NCI-H510A treated with DMSO at 0.1 percent for 48 hours (cell line): Measurements from ENCODE around the gene RPL3.

Experiments
- DNase-seq: peaks from one replicate; lab custom pipeline; 2025; lab: John Stamatoyannopoulos, UW

The RPL3 gene

DNA sequence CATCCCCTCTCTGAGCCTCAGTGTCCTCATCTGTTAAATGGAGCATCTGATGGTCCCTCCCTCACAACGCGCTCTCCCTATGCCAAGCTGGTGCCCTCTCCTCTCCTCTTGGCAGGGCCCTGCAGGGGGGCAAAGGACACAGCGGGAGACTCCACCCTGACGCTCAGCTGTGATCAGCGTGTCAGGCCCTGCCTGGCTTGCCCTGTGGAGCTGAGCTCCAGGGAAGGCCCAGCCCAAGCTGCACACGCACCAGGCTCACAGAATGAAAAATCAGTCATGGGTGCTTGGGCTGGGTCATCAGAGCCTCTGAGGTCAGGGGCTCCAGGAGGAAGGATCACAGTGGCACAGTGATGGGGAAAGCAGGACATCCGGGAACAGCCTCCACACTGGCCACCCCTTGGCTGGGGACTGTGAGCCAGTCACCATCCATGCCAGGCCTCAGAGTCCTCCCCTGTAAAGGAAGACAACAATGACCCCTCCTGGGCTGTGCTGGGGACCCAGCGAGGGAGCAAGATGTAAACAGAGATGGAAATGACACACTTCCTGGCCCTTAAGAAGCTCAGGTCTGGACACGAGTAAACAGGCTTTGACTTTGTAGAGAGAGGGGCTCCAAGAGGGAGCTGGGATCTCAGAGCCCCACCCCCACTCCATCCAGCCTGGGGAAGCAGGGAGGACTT, 36.6 kb downstream of the RPL3 start:
- no peak for DNase-seq

DNA sequence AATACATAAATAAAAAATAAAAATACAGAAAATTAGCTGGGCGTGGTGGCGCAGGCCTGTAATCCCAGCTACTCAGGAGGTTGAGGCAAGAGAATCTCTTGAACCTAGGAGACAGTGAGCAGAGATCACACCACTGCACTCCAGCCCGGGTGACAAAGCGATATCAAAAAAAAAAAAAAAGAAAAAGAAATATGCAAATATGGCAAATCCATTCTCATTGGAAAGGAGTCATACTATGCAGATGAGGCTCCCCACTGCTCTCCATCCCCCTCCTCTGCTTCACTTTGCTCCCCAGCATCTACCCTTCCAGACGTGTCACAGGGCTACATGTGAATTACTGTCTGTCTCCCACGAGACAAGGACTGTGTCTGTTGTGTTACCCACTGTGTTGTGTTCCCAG, 38.3 kb downstream of the RPL3 start:
- no peak for DNase-seq

DNA sequence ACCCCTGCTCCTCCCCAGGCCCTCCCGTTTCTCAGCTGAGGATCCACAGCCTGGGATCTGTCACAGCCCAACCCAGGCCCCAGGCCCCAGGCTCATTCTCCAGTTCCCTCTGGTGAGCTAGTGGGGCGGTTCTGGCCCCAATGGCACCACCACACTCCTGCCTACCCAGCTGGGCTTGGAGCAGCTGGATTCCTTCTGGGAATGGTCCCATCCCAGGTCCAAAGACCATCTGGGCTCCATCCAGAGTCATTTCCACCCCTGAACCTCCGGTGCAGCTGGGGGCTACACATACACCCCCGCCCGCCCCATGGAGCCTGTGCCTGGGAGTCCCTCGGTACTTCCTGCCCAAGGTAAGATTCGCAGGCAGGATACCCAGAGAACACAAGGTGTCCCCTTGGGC, 39.2 kb downstream of the RPL3 start:
- DNase-seq, result no peak

DNA sequence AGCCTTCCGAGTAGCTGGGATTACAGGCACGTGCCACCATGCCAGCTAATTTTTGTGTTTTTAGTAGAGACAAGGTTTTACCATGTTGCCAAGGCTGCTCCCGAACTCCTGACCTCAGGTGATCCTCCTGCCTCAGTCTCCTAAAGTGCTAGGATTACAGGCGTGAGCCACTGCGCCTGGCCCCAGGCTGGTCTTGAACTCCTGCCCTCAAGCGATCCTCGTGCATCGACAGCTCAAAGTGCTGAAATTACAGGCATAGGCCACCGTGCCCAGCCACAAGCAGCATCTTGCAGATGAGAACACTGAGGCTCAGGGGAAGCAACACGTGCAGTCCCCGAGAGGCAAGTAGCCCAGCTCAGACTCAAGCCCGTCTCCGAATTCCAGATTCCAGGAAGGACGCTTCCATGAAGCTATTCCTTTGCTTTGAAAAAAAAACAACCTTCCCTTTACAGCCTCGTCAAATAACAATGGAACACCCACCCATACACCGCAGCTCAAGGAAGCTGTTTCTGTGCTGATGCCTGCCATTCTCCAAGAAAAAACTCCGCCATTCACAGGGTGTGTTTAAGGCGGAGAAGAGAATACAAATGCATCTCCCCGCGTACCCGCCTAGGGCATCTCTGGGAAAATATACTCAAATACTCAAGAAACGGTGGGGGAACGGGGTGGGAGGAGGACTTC, 40.1 kb downstream of the RPL3 start:
- no peak for DNase-seq

DNA sequence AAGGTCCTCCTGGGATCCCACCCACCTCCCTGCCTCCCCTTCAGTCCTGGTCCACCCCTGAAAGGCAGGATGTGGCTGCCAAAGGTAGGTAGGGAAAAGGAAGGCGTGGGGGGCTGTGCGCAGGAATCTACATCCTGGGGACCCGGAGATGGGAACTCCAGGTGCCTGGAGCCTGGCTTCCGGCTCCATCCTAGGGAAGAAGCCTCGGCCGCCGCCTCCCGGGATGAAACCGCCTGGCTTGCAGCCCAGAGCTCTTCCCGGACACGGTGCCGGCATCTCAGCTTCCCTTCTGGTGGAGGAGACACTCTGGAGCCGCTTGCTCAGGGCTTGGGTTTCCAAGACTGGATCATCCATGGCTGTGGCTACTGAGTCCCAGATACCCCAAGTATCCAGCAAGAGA, 41.4 kb downstream of the RPL3 start:
- no peak for DNase-seq

DNA sequence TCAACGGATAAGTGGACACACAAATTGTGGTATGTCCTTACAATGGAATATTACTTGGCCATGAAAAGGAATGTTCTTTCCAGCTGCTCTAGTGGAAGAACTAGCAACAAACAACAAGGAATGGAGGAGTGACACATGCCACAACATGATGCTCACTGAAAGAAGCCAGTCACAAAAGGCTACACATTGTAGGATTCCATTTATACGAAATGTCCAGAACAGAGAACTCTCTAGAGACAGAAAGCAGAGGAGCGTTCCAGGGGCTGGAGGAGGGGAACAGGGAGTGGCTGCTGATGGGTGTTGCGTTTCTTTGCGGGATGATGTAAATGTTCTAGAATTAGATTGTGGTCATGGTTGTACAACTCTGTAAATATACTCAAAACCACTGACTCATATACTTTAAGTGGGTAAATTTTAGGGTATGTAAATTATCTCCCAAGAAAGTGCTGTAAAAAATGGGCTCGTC, 42.2 kb downstream of the RPL3 start:
- DNase-seq, result no peak

DNA sequence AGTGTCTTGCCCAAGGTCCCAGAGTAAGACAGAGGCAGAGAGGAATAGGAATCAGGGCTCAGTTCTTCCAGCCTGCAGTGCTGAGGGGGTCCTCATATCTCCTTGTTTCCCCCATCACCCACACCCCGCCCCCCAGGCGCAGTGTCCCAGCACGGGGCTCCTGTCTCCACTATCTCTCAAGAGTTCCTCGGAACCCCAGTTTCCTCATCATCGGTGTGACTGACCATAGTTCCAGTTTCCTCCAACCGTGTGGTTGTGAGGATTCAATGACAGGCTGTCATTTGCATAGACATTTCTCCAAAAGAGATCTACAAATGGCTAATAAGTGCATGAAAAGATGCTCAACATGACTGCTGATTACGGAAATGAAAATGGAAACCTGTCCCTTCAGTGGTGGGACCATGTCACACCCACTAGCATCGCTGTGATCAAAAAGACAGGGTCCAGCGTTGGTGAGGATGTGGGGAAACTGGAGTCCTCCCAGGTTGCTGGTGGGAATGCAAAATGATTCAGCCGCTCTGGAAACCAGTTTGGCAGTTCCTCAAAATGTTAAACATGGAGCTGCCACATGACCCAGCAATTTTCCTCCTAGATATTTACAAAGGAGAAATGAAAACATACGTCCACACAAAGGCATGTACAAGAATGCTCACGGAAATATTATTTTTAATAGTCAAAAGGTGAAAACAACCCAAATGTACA, 42.8 kb downstream of the RPL3 start:
- no peak for DNase-seq

DNA sequence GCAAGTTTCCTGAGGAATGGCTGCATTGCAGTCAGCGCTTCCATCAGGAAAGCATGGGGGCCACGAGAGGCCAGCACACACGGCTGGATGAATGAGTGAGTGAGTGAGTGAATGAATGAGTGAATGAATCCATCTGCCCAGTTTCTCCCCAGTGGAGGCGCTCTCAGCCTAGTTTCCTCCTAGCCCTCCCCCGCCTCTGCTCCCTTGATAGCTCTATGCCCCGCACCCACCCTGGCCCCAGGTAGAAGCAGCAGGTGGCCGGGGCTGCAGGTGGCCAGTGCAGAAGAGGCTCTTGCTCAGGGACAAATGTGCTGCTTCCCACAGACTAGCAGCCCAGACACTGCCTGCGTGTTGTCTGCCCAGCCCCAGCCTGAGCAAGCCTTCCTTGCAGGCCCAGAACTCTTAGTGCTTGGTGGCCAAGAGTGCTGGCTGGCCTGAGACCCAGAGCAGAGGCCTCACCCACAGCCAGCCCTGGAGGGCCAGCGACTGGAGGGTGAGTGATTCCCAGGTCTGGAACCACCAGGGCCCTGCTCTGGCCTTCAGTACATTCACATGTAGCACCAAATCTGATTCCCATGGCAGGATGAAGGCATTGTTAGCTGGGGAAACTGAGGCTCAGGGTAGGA, 43.5 kb downstream of the RPL3 start:
- peak; percentile 55 for DNase-seq

DNA sequence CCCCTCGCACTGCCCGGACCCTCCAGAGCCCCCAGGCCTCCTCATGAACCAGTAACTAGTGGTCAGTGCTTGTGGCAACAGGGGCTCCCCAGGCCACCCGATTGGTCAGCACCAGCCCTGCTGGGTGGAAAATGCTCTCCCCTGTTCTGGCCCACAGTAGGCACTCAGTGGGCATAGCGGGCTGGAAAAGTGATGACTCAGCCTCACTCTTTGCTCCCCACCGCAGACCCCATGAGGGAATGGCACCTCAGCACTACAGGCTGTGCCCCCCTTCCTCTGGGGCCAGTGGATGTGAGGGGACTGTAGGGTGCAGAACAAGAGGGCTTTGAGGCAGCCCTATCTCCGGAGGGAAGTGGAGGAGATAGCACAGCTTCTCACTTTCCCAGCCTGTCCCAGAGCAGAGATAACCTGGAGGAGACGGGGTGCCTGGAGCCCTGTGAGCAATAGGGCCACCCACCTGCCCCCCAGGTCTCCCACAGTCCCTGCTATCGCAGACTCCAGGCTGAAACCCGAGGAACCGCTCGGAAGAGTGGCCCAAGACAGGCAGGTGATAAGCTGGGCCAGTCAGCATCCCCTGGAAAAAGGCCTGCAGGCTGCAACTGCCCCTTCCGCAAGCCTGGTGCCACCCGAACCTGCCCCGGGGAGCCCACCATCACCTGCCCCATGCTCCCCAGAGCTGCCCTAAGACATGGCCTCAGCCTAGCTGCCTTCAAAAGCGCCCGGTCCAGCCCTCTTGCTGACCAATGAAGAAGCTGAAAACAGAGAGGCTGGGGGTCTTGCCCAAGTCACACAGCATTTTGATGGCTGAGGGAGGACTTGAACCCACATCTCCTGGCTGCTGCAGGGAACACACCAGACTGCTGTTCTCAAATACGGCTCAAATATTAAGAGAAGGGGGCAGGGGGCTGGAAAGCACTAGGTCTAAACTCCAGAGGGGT, 45.2 kb downstream of the RPL3 start:
- no peak for DNase-seq

DNA sequence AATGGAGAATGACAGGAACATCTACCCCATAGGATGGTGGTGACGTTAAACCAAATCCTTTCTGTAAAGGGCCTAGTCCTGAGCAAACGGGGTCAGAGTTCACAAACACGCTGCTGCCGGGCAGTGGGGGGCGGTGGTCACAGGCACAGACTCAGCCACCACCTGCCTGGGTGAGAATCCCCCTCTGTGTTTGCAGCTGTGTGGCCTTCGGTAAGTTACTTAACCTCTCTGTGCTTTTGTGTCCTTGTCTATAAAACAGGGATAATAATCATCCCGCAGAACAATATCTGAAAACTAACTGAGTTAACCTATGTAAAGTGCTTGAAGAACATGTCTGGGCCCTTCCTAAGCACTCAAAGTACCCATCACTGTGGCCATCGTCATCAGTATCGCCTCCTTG, 48.6 kb downstream of the RPL3 start:
- DNase-seq, result no peak

DNA sequence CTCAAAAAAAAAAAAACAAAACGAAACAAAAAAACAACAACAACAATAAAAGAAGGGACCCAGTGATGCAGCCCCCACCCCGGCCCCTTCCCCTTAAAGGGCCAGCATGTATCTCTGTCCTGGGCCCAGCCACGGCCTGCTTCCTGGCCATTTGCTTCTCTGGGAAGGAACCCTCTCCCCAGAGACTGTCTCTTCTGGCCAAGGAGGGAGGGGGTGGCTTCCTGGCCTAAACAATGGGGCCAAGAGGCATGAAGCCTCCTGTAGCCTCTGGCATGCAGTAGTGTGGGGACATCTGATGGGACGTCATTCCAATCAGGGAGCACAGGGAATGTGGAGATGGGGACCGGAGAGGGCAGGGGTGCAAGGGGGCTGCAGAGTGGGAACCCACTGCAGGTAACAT, 49.1 kb downstream of the RPL3 start:
- DNase-seq, result no peak

DNA sequence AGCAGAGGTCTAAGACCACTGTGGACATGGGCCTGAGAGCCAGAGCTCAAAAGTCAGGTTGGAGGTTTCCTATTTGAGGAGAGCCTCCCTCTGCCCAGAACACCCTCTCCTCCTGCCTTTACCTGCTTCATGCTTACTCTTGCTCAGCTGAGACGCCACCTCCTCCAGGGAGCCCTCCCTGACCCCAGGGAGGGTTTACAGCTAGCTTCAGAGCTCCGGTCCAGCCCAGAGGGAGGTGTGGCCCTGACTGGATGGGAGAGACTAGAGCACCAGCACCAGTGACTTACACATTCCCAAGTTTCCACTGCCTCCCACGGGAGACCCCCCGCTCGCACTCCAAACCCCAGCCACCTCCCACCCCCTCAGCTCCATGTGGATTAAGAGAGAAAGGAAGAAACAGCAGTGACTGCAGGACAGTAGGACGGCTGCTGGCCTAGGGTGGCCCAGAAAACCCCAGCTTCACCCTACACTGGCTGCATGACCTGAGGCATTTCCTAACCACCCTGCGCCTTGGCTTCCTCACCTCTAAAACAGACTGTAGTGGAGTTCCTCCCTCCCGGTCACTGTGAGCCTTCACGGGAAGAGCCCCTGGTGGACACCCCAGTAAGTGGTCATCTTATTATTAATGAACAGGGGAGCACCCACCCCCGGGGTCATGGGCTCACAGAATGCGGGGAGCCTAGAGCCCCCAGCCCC, 50.2 kb downstream of the RPL3 start:
- no peak for DNase-seq

DNA sequence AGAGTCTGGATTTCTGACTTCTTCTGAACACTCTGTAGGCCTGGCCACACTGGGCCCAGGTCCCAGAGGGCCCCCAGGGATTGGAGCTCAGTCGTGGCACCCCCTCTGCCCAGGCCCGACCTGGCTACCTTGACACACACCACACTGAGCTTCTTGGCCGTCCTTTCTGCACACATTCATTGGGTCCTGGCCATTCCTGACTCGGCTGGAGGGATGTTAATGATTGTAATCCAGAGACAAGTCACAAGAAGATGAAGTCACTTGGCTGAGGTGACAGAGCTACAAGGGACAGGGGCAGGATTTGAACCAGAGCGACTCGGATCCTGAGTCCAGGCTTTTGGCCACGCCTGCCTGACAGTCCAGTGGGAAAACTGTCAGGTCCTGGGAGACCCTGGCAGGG, 50.8 kb downstream of the RPL3 start:
- no peak for DNase-seq

DNA sequence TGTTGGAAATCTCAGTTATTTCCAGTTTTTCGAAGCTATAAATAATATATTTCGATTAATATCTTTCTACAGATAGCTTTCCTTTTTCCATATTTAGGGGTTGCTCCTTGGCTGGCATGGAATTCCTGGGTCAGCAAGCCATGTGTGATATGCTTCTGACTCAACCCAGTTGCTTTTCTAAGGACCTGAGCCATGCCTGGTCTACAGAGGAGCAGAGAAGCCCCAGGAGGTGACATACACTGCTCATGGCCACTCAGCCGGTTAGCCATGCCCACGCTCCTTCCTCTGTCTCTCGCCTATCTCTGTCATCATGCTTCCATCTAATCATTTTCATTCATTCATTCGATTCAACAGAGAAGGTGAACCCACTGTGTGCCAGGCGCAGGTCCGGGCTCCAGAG, 51.4 kb downstream of the RPL3 start:
- DNase-seq, result no peak

DNA sequence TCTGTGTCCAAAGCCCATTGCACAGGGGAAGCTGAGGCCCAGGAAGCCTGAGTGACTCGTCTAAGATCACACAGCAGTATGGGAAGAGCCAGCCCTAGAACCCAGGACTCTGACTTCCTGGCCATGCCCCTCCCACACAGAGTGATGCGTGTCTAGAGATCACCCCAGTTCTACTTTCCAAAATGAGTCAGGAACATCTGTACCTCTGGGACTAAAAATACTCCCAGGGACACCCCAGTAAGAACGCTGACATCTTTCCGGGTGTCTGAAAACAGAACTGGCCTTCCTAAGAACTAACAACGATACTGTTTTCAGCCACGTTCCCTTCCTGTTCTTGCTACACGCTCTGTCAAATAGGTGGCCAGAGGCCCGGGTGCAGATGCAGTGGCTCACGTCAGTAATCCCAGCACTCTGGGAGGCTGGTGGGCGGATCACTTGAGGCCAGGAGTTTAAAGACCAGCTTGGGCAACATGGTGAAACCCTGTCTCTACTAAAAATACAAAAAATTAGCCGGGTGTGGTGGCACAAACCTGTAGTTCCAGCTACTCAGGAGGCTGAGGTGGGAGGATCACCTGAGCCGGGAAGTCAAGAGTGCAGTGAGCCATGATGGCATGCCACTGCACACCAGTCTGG, 52.9 kb downstream of the RPL3 start:
- DNase-seq, result no peak

DNA sequence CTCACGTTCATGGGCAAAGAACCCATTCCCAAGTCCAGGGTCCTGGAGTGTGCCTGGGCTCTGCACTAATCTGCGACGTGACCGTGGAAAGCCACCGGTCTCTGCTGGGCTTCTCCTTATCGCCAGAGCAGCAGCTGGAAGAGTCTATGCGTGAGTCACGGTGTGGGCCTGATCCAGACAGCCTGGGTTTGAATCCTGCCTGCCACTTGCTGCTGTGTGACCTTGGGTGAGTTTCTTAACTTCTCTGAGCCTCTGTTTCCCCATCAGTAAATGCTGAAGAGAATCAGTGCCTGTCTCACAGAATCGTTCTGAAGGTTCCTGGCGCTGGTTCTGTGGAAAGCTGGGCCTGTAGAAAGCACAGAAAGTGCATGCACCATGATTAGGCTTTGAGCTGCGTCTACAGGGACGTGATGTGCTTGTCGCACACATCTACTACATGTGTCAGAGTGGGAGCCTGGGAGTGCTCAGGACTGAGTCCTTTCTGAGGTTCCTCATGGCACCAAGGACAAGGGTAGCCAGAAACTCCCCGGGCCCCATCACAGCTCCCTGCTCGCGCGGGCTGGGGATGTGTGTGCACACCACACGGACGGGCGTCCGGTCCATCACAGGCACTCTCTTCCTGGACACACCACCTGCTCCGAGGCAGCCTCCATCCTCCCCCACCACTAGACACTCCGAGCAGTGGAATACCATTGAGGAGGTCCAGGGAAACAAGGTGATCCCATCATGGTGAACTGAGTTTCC, 54.1 kb downstream of the RPL3 start:
- DNase-seq, result no peak

DNA sequence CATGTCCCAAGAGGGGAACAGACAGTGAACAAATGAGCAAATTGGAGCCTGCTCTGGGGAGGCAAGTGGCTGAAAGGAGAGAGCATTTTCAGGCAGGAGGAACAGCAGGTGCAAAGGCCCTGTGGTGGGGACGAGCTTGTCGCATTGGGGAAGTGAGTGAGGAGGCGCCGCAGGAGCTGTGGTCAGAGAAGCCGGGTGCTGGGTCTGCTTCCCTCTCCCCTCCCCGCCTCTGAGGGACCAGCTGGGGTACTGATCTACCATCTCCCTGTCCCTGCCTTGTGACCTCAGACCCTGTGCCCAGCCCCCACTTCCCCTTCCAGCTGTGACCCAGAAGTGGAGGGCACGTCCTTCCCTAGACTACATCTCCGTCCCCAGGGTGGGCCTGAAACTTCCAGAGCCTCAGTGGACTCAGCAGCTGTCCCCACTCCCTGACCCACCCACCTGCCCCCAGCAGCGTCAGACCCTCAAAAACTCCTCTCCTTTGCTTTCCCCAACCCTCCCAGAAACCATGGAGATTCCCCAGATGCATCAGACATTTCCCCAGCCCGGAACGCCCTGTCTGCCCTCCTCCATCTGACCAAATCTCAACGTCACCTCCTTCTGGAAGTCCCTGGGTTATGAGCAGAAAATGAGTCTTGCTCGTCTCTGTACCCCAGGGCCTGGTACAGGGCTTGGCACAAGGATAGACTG, 54.9 kb downstream of the RPL3 start:
- DNase-seq, result no peak

DNA sequence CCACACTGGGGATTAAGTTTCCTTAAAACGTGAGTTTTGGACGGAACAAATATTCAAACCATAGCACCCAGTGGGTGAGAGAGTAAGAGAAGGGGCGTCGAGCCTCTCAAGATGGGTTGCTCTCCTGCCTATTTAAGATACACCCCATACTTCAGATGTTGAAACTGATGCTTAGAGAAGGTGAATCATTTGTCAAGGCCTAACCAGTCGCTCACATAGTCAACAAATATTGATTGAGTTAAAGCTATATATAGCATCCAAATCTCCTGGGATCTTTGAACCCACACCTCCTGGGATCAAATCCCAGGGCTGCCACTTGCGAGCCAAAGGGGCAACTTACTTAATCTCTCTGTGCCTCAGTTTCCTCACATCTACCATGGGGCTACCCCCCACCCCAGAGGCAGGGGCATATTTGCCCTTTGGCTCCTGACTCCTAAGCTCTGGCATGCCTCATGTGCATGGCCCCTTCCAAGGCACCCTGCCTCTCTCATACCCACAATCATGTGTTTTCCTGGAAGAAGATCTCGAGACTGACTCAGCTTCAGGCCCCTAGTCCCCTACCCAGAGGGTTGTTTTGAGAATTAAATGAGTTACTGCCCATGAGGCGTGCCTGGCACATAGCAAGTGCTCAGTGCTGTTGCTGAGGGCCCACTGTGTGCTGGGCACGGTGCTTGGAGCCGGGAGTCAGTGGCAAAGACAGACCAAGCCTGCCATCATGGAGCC, 55.6 kb downstream of the RPL3 start:
- no peak for DNase-seq
